GM19438 (cell line): Measurements from ENCODE around the gene SIRPA.

ENCODE experiments used
- ATAC-seq: cut with Tn5 transposase; IDR thresholded peaks from one replicate; pipeline ENCODE4 v1.9.1; 2021; ENCODE audit warnings: low read depth; ENCODE audit not compliant: unreplicated experiment

The SIRPA gene

GRCh38 chr20:1973601-1974440 is 78.6 kb downstream of the SIRPA start:
- ATAC-seq, result no peak

DNA sequence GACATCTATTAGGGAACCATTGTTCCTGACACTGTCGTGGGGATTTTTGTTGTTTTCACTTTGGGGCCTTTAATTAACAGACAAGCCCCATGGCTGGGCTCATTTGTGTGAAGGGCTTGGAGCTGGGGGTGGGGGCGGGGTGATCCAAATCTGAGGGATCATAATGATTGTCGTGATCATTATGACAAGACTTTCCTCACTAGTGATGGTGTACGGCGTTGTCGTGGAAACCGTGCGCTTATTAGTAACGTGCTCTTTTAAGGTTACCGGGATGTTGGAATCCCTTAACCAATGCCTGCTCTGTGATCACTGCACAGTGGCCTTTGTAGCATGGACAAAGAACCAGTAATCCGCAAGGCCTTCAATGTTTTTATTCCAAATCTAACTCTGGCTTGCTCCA is 80.1 kb downstream of the SIRPA start:
- ATAC-seq, result no peak

GRCh38 chr20:1979106-1979778 is 84.0 kb downstream of the SIRPA start:
- no peak for ATAC-seq

DNA sequence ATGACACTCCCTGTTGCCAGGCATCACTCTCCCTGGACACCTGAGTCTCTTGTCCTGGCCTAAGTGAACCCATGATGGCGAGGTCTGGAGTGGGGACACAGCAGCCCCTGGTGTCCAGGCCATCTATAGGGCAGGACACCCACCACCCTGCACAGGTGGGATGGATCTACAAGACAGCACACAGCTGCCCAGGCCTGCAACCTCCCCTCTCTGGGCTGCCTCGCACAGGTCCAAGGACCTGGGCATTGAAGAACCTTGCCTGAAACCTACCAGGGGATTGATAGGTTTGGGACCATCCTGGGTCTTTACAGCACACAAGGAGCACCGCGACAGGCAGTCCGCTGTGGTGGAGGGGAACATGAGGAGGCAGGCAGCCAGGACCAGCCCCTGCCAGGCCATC is 87.5 kb downstream of the SIRPA start:
- no peak for ATAC-seq

- no peak for ATAC-seq
Measured at GRCh38 chr20:1983301-1983700, 88.1 kb downstream of the SIRPA start.

- ATAC-seq, result no peak
Measured at GRCh38 chr20:1987826-1988225, 92.6 kb downstream of the SIRPA start.
